Endometrium (tissue), 2 donors: Measurements from ENCODE around the gene ATN1.

Experiments
- FAIRE-seq: peaks from 2 replicates; lab custom pipeline; 2012; peaks lifted over from hg19 to GRCh38; lab: Jason Lieb, UNC
- donor health status: control.
- donor health status: control.

The ATN1 gene

GRCh38 chr12:6959058-6959804 is 31.5 kb downstream of the ATN1 start:
- FAIRE-seq, result no peak

GRCh38 chr12:6959805-6960592 is 32.2 kb downstream of the ATN1 start:
- FAIRE-seq, result no peak

GRCh38 chr12:6960593-6961277 is 33.0 kb downstream of the ATN1 start:
- FAIRE-seq, result no peak

- no peak for FAIRE-seq
These were observed 33.5 kb downstream of the ATN1 start for GRCh38 chr12:6961278-6961694.

GRCh38 chr12:6961695-6962284 is 34.0 kb downstream of the ATN1 start:
- no peak for FAIRE-seq

GRCh38 chr12:6962285-6963015 is 34.7 kb downstream of the ATN1 start:
- FAIRE-seq, result no peak

DNA sequence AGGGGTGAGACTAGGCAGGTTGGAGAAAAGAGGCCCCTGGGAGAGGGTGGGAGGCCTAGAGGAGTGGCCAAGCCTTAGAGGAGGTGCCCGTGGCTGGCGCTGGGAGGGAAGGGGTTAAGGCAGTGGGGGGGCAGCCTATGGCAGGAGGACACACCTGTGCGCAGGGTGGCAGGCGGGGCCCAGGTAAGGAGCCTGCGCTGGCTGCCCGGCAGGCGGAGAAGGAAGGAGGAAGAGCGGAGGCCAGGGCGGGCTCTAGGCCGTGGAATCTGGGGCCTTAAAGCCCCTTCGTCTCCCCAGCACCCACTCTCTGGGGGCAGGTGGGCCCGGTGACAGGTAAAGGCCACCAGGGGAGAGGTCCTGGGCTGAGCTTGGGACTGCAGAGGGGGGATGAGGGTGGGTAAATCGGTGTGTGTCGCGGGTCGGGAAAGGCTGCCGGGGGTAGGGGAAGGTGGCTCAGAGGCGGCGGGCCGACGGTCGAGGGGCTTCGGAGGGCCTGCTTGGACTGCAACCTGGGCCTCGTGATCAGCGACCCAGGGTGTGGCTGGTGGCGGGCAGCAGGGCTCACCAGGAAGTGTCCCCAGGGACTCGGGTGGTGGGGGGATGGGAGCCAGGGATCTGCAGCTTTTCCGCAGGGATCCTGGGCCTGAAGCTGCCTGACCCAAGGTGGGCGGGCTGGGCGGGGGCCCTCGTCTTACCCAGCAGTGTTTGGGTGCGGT is 35.4 kb downstream of the ATN1 start:
- no peak for FAIRE-seq

GRCh38 chr12:6963791-6964413 is 36.1 kb downstream of the ATN1 start:
- no peak for FAIRE-seq

- FAIRE-seq, result no peak
These were observed 36.9 kb downstream of the ATN1 start for GRCh38 chr12:6964605-6965025.

DNA sequence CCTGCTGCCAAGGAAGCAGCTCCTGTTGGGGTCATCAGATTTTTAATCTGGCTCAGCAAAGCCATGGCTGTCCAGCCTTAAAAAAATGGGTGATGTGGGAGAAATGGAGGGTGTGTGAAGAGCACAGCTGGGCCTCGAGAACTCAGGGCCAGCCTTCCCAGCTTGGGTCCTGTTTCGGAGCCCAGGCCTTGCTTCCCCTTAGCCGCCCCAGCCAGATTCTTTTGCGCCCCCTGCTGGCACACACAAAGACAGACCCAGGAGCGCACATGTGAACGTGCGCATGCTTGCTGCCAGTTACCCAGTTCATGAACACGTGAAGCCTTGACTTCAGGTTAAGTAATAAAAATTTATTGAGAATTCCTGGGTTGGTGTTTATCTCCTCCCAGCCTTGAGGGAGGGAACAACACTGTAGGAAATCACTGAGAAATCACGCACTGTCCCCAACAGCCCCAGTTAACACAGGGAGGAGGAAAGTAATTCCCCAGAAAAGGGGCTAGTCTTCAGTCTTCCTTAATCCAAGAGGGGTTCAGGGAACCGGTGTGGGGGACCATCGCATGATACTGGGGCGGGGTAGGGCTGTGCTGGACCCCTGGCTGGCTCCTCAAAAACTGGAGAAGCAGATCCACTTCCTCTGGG is 37.4 kb downstream of the ATN1 start:
- FAIRE-seq, result no peak

DNA sequence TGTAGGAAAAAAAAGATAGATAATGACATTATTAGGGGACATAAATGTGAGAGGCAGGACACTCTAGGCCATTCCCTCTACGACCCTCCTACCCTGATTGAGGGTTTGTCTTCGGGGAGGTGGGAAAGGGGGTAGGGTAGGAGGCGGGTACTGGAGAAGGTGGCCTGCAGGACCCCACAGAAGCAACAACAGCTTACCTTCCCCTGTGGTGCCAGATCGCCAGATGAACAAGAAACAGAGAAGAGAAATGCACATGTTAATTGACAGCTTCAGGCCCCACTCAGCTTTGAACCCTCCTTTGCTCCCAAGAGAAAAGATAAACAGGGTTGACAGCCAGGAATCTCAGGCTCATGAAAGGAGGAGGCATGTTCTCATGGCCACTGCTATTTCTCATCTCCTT is 38.0 kb downstream of the ATN1 start:
- no peak for FAIRE-seq

DNA sequence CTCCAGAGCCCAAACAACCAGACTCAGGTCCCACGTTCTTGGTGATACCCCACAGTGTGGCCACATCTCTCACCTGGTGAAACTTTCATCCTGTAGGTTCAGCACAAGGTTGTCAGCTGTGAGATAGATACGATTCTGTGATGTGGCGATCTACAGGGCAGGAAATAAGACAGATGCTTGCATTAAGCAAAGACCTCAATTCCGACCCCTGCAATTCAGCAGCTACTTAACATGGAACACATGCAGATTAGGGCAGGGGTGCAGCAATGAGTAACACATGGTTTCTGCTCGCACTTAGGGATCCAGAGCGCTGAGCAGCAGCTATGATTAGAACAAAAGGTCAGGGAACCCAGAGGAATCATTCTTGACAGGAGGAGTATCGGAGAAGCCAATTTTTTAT is 38.6 kb downstream of the ATN1 start:
- no peak for FAIRE-seq

GRCh38 chr12:6967651-6968100 is 39.9 kb downstream of the ATN1 start:
- FAIRE-seq, result no peak

DNA sequence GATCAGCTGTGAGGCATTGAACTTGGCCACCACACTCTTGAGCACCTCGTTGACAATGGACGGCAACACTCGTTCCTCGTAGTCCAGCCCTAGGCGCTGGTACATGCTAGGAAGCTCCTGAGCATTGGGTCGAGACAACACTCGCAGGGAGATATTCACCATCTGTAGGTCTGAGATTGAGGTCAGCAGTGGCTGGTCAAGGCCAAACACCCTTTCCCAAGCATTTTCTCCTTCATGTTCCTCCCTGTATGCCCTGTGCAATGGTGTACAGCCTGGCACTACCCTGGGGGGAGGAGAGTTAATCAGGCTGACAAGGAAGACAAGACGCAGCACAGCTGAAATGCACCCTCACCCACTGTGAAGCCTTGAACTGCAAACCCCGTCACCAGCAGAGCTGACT is 40.7 kb downstream of the ATN1 start:
- no peak for FAIRE-seq

- FAIRE-seq, result no peak
These were observed 42.4 kb downstream of the ATN1 start for GRCh38 chr12:6970096-6970527.

GRCh38 chr12:6974180-6974579 is 46.4 kb downstream of the ATN1 start:
- no peak for FAIRE-seq

DNA sequence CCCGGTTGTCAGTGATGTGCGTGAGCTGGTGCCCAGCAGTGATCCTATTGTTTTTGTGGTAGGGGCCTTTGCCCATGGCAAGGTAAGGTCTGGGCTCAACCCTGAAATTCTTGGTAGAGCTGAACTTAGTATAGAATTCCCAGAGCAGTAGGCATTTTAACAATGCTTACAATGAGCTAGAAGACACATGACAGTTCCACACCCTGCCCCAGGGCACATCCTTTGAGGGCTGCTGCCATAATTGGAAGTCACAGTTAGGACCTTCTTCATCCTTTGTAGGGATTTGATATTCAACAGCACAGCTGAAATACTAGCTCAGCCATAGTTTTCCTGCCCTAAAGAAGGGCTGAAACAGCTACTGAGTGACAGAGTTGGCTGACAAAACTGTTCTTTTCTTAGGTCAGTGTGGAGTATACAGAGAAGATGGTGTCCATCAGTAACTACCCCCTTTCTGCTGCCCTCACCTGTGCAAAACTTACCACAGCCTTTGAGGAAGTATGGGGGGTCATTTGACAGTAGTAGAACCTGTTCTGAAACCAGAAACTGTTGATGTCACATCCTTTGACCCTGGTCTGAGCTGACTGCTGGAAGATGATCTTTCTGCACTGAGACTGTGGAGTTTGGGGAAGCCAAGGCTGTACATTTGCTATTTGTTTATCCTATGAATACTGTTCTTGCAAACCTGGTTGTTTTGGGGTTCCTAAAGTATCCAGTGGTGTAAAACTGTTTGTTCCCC is 47.7 kb downstream of the ATN1 start:
- FAIRE-seq, result no peak

DNA sequence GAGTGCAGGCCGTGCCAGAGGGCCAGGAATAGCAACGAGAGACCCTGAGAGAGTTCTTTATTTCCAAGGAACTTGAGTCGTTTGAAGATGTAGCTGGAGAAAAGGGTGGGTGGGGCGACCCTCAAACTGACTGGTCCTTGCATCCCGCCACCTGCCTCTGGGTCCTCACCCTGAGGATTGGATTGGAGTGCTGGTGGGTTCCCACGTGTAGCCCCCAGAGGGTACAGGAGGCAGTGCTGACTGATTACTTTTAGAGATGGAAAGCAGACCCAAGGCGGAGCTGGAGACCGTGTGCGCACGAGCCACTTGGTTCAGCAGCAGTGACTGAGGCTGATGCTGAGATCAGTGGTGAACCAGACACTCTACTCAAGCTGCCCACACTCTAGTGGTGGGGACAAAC is 49.9 kb downstream of the ATN1 start:
- no peak for FAIRE-seq

DNA sequence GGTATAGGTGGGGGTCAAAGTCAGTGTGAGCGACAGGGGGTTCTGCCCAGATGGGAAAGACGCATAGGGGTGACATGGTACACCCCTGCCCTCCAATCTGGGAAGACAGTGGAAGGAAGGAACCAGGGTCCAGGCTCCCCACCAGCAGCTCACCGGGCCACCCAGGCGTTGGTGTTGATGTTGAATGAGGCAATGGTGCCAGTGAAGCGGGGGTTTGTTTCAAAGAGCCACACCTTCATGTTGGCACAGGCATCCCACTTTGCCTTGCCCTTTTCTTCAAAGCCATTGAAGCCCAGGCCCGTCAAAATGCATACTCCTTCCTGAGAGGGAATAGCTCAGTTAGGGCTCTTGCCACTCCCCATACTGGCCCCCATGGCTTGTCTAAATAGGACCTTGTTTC is 50.4 kb downstream of the ATN1 start:
- no peak for FAIRE-seq
